Activated CD8-positive, alpha-beta memory T cell treated with anti-CD3 and anti-CD28 coated beads for 1 hour (primary cell): ENCODE data around the gene OSBPL5.

Source experiments
- DNase-seq, 2 donors: peaks; one replicate each; pipeline ENCODE4 v3.0.0-alpha.2; 2020; ENCODE audit warnings: low read depth in 1 of 2; ENCODE audit errors: extremely low read depth in 1 of 2

The OSBPL5 gene

GRCh38 chr11:3152471-3153110 lies 12.5 kb downstream of the OSBPL5 start:
- DNase-seq, result no peak

DNA sequence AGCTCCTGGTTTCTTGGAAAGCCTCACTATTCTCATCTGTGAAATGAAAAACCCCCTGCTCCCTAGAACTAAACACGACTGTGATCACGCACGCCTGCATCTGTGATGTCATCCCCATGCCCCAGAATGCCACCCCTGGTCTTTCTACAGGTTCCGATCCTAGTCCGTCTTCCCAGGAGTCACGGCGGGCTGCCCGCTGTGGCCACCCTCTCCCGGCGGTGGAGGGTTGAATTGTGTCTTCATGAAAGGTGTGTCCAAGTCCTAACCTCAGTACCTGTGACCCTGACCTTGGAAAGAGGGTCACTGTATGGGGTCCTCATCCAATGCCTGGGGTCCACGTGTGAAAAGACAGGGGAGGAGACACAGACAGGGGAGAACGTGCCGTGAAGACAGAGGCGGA lies 14.4 kb downstream of the OSBPL5 start:
- DNase-seq, result no peak

- DNase-seq, result no peak
These were observed 15.3 kb downstream of the OSBPL5 start for GRCh38 chr11:3149852-3150188.

GRCh38 chr11:3148990-3149851 lies 15.9 kb downstream of the OSBPL5 start:
- no peak for DNase-seq

DNA sequence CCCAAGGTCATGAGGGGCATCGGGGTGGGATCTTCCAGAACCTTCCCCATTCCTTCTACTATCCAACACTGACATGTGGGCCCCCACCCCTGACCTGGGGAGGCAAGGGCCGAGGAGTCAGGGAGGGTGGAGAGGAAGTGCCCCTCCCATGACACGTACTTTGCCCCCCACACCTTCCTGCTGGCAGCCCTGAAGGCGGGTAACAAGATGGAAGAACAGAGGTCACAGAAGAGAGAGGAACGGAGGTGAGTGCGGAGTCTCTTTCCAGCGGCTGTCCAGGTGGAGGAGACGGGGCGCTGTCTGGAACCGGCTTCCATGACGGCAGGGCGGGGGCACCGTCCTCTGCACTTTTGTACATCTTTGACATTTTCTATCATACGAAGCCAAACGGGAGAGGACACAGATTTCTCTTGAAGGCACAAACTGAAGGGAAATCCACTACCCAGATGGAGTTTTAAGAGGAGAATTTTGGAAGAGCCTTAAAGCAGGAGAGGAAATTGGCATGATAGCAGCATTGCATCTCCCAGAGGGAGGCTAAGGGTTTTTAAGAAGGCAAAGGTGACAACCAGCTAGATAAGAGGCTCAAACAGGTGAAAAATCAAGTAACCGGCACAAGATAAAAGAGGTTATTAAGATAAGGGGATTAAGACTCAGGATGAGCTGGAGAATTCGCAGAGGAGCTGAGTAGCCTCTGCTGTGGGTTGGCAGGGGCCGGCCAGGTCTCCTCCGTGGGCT lies 16.7 kb downstream of the OSBPL5 start:
- no peak for DNase-seq

DNA sequence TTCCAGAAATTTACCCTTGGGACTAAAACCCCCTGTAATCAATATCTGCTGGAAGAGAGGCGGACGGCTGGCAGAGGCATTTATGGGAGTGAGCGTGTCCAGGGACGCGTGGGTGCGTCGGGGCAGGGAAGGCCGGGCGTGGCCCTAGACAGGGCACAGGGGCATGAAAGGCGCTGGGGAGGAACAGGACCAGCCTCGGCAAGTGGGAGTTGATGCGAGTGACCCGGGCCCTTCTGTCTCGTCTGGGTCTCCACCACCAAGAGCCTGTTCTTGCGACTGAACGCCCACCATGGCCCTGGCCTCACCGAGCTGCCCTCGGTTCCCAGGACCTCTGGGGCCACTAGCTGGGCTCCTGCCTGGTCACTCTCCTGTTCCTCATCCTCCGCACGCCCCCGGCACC lies 17.5 kb downstream of the OSBPL5 start:
- DNase-seq, result no peak

- DNase-seq, result no peak
These were observed 17.9 kb downstream of the OSBPL5 start for GRCh38 chr11:3147257-3147619.

GRCh38 chr11:3146612-3147256 lies 18.4 kb downstream of the OSBPL5 start:
- no peak for DNase-seq

DNA sequence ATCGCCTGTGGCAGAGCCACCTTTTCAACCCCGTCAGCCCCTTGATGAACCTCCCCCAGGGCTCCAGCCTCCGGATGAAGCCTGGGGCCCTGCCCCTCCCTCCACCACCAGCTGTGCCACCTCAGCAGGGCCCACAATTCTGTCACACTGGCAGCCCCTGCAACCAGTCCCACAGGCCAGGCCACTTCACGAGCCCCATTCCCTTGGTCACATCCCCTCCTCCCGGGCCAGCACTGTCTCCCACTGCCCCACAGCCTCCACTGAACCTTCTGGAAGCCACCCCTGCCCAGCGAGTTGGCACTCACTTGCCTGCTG lies 19.9 kb downstream of the OSBPL5 start:
- no peak for DNase-seq

DNA sequence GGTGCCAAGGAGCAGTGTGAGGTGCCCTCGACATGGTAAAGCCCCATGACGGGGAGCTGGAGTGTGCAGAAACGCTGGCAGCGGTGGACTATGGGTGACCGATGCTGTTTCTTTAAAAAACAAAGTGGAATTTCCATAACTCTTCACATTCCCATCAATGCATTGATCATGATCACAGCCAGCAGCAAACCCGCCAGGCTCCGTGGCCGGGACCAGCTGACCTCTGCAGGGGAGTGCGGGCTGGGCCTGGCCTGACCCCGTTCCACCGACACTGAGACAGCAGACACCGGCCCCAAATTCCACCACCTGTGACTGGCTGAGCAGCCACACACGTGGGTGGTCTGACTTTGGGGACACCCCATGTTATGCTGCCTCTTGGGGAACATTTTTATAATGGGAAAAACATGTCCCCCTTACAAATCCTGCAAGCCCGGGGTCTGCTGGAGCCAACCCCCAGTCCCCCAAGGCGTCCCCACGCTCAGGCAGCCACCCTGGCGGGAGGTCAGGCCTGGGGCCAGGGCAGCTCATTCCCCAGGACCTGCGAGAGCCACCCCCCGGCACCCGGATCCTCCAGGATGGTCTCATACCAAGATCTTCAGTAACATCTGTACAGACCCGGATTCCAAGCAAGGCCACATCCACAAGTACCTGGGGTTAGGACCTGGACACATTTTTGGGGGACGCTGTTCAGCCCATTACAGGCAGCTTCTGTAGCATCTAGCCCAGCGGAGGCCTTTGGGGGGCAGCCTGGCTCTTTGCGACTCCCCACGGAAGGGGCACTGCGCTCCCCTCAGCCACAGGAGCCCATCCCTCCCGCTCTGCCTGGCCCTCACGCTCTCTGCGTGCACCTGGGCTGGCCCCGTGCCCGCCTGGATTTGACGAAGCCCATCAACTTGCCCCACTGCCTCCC lies 20.6 kb downstream of the OSBPL5 start:
- DNase-seq, result no peak

DNA sequence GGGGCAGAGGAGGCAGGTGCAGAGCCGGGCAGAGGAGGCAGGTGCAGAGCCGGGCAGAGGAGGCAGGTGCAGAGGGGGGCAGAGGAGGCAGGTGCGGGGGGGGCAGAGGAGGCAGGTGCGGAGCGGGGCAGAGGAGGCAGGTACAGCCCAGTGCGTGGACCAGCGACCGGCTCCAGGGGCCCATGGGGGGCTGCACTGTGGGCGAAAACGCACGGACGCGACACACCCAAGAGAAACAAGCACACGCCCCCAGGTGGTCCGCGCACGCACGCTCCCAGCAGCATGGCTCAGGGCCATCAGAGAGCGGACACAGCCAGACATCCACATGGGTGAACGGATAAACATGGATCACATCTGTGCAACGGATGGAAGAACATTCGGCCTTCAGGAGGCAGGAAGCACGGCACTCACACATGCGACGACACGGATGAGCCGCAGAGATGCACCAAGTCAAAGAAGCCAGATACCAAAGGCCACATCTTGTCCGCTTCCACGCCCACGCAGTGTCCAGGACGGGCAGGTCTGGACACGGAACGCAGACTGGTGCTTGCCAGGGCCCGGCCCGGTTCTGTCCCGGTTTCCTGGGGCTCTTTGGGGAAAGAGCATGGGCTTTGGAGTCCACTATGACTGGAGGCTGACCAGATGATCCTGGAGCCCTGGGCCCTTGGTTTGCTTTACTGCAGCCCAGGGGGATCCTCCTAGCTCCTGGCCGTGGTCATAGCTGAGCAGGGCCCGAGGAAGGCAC lies 21.8 kb downstream of the OSBPL5 start:
- DNase-seq, result no peak

- no peak for DNase-seq
These were observed 24.9 kb downstream of the OSBPL5 start for GRCh38 chr11:3140291-3140603.

DNA sequence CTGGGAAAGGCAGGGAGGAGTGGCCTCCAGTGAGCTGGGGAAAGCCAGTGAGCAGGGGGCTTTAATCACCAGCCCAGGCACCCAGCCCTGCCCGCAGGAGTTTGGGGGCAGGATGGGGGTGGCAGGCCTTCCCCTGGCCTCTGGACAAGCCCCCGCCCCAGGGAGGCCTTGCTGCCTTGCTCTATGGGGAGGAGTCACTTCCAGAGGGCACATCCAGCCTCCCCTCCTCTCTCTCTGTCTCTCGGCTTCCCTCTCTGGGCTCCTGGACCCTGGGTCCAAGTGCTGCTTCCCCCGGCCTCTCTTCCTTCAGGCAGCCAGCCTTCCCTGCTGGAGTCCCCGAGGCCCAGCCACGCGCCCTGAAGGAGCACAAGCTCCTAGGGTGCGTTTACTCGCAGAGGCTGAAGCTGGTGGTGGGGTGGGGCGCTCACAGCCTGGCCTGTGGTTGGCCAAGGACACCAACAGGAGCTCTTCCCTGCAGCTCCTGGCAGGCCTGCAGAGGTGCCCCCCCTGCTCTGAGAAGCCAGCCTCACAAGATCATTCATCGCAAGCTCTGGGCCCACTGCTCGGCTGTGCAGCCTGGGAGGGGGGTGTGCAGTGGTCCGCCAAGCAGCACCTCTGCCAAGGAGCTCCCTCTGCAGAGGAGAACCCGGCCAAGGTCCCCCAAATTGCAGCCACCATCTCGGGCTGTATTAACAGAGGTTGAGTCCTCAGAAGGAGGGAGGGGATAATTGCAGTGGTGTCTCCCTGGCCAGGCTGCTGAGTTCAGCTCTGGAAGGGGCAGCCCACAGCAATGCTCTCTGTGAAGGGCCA lies 25.4 kb downstream of the OSBPL5 start:
- DNase-seq, result no peak

GRCh38 chr11:3139086-3139440 lies 26.0 kb downstream of the OSBPL5 start:
- no peak for DNase-seq

DNA sequence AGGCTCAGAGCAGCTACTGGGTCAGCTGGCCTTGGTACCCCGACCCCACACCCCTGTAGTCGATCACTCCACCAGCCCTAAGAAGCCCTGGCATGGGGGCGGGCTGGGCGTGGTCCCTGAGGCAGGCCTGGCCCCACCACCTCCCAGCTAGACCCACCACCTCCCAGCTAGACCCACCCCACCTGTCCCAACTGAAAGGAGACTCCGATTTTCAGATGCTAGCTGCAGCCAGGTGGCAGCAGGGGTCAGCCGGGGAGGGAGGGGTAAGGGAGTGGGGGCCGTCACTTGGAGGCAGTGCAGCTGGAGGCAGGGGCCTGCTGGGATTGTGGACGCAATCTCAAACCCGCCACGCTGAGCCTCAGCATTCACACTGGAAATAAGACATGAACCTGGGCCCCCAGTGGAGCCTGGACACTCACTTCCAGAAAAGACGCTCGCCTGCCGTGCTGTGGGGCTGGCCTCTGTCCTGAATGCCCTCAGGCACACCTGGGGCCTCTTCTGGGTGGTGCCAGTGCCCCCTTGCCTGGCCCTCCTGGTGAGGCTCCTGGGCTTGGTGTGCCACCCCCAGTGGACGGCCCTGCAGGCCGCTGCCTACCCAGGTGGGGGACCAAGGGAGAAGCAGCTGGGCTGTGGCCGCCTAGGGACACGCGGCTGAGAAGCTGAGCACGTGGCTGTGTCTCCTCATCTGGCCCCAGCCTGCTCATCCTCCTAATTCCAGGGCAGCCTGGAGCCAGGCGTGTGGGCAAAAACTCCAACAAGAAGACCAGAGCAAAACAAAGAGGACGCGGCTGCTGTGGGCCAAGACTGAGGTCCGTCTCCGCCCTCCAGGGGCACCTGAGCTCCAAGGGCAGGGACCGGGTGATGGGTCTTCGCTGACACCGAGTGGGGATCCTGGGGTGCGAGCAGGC lies 26.7 kb downstream of the OSBPL5 start:
- no peak for DNase-seq

DNA sequence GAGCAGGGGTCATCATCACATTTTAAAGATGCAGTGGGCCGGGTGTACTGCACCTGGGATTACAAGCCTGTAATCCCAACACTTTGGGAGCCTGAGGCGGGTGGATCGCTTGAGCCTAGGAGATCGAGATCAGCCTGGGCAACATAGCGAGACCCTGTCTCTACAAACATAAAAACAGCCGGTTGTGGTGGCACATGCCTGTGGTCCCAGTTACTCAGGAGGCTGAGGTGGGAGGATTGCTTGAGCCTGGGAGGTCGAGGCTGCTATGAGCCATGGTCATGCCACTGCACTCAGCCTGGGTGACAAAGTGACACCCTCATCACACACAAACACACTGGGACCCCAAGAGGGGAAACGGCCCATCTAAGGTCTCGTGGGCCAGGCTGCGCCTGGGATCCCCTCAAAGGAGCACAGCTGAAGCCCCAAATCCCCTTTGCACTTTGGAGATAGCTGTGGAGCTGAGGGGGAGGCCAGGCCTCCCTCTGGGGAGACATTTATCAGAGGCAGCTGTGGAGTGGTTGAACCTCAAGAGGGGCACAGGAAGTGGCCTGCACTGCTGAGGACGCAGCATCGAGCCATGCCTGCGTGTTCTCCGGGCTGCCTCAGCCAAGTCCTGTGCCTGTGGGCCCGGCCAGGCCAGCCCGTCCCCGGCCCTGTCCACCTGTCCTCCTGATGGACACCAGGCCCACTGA lies 27.5 kb downstream of the OSBPL5 start:
- no peak for DNase-seq

GRCh38 chr11:3136546-3137455 lies 28.3 kb downstream of the OSBPL5 start:
- DNase-seq, result no peak
